Nephron progenitor cell (in vitro differentiated cells): Measurements from ENCODE around the gene RNF13.

Experiments
- DNase-seq: peaks from one replicate; pipeline ENCODE4 v3.0.0; 2021
- H3K27ac Mint-ChIP-seq: 2 replicates; pipeline ENCODE4 v1.8.0; 2021; ENCODE audit warnings: mild to moderate bottlenecking, moderate library complexity, mixed read lengths
- H3K27me3 Mint-ChIP-seq: 2 replicates; pipeline ENCODE4 v1.8.0; 2021; ENCODE audit warnings: mild to moderate bottlenecking, low read depth, mixed read lengths; ENCODE audit not compliant: poor library complexity
- H3K36me3 Mint-ChIP-seq: 2 replicates; pipeline ENCODE4 v1.8.0; 2021; ENCODE audit warnings: low read depth, mixed read lengths
- H3K4me1 Mint-ChIP-seq: 2 replicates; pipeline ENCODE4 v1.8.0; 2021; ENCODE audit warnings: mixed read lengths
- H3K4me3 Mint-ChIP-seq: 2 replicates; pipeline ENCODE4 v1.8.0; 2021; ENCODE audit warnings: mild to moderate bottlenecking, moderate library complexity, mixed read lengths
- H3K9me3 Mint-ChIP-seq: 2 replicates; pipeline ENCODE4 v1.8.0; 2021; ENCODE audit warnings: mild to moderate bottlenecking, moderate library complexity, mixed read lengths
- CTCF ChIP-seq: fragments of 200-600 bp; sonication (generic); IDR thresholded peaks from 2 replicates; pipeline ENCODE4 v1.5.0; 2021; ENCODE audit warnings: antibody characterized with exemption

Gene RNF13

DNA sequence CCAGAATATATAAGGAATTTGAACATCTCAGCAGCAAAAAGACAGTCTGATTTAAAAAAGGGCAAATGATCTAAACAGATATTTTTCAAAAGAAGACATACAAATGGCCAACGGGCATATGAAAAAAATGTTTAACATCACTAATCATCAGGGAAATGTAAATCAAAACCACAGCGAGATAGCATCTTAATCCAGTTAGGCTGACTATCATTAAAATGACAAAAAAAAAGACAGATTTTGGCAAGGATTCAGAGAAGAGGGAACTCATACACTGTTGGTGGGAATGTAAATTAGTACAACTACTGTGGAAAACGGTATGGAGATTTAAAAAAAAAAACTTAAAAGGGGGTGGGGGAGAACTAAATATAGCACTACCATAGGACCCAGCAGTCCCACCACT, 47.9 kb downstream of the RNF13 start:
- DNase-seq = no peak
- Mint-ChIP-seq H3K4me3 (no peak overlapping the region), H3K27ac (no peak overlapping the region), H3K36me3 (peaks cover 40% of the 10 kb centered on the region), H3K4me1 (peaks cover 5% of the 10 kb centered on the region), H3K9me3 (peaks cover 3% of the 10 kb centered on the region), H3K27me3 (no peaks in the 10 kb centered on the region)
- TF ChIP-seq CTCF = no peak

- Mint-ChIP-seq H3K4me1 (peaks cover 5% of the 10 kb centered on the region), H3K9me3 (peaks cover 35% of the 10 kb centered on the region), H3K4me3 (no peak overlapping the region), H3K27me3 (peaks cover 6% of the 10 kb centered on the region), H3K36me3 (peaks cover 70% of the 10 kb centered on the region), H3K27ac (no peak overlapping the region)
- no peak for DNase-seq
- no peak for TF ChIP-seq CTCF
Observed at GRCh38 chr3:149867563-149867962, 54.5 kb downstream of the RNF13 start.

- H3K27ac Mint-ChIP-seq = no peak overlapping the region
- no peak for DNase-seq
- peaks cover 6% of the 10 kb centered on the region for H3K27me3 Mint-ChIP-seq
- no peak for TF ChIP-seq CTCF
- no peak overlapping the region for H3K4me3 Mint-ChIP-seq
- H3K9me3 Mint-ChIP-seq = peaks cover 29% of the 10 kb centered on the region
- H3K4me1 Mint-ChIP-seq = no peaks in the 10 kb centered on the region
- peaks cover 41% of the 10 kb centered on the region for H3K36me3 Mint-ChIP-seq
Observed at GRCh38 chr3:149871855-149872254, 58.8 kb downstream of the RNF13 start.

- no peak for TF ChIP-seq CTCF
- H3K36me3 Mint-ChIP-seq = peaks cover 34% of the 10 kb centered on the region
- H3K27ac Mint-ChIP-seq = no peak overlapping the region
- no peaks in the 10 kb centered on the region for H3K4me1 Mint-ChIP-seq
- DNase-seq = no peak
- peaks cover 21% of the 10 kb centered on the region for H3K9me3 Mint-ChIP-seq
- peaks cover 3% of the 10 kb centered on the region for H3K27me3 Mint-ChIP-seq
- no peak overlapping the region for H3K4me3 Mint-ChIP-seq
Observed at GRCh38 chr3:149872589-149872988, 59.6 kb downstream of the RNF13 start.

DNA sequence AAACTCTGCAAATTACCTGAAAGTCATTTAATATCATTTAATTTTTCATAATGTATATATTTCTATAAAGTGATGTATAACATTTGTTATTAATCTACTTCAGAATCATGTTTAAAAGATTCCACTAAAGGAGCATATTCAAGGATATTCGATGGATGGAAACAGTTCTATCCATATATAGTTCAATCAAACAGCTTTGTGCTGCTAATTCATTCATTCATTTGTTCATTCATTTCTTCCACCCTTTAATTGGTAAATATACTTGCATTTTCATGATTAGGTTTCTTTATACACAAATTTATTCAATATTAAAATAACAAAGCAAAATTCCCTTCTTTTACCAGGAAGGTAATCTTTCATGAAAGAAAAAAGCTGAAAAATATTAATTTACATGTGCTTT, 64.7 kb downstream of the RNF13 start:
- no peak overlapping the region for H3K27ac Mint-ChIP-seq
- H3K4me1 Mint-ChIP-seq = no peaks in the 10 kb centered on the region

More for the DNA sequence above, 64.7 kb downstream of the RNF13 start:
- DNase-seq = no peak
- TF ChIP-seq CTCF = no peak
- Mint-ChIP-seq H3K9me3 (no peaks in the 10 kb centered on the region), H3K36me3 (no peaks in the 10 kb centered on the region), H3K4me3 (no peak overlapping the region), H3K27me3 (no peaks in the 10 kb centered on the region)
